Upper lobe of left lung (tissue), 6 donors: ENCODE measurements around the gene GSG1. TPM values are rescaled to one million over a fixed set of nuclear protein-coding genes. Genes with fewer than 3 reads are reported as not detected.

ENCODE experiments used
- ATAC-seq, 2 donors: fragments of 200-7000 bp; cut with Tn5 transposase; one replicate each; pipeline ENCODE4 v1.9.1; 2022; ENCODE audit warnings: mild to moderate bottlenecking in 2 of 2, moderate library complexity in 2 of 2; ENCODE audit not compliant: low FRiP score in 2 of 2
- DNase-seq, 2 donors: peaks; one replicate each; pipeline ENCODE4 v3.0.0-alpha.2; 2019 to 2020
- H3K27ac ChIP-seq, 4 donors: fragments of 200-600 bp; sonication (generic); one replicate each; pipeline ENCODE4 v1.5.1; 2016 to 2019
- H3K27me3 ChIP-seq, 4 donors: fragments of 200-600 bp; sonication (generic); one replicate each; pipeline ENCODE4 v1.5.1; 2017 to 2019
- H3K36me3 ChIP-seq, 4 donors: fragments of 200-600 bp; sonication (generic); one replicate each; pipeline ENCODE4 v1.5.1; 2016 to 2019
- H3K4me1 ChIP-seq, 4 donors: fragments of 200-600 bp; sonication (generic); one replicate each; pipeline ENCODE4 v1.5.1; 2018 to 2019
- H3K4me3 ChIP-seq, 4 donors: fragments of 200-600 bp; sonication (generic); one replicate each; pipeline ENCODE4 v1.5.1; 2017 to 2019; ENCODE audit warnings: mild to moderate bottlenecking in 2 of 4, moderate library complexity in 1 of 4
- H3K9me3 ChIP-seq, 4 donors: fragments of 200-600 bp; sonication (generic); one replicate each; pipeline ENCODE4 v1.5.1; 2018 to 2019
- CTCF ChIP-seq, 6 experiments: fragments of 450-650 bp in 4 of 6; fragments of 200-600 bp in 2 of 6; sonication (generic) in 2 of 6; IDR thresholded peaks; one replicate each; pipeline ENCODE4 v1.5.1; 2016 to 2019; ENCODE audit warnings: antibody characterized with exemption in 6 of 6
- EP300 ChIP-seq, 4 donors: sonication (generic); formaldehyde crosslinking; IDR thresholded peaks; one replicate each; pipeline ENCODE4 v1.5.1; 2017; ENCODE audit warnings: antibody characterized with exemption in 4 of 4, control low read depth in 2 of 4
- POLR2A ChIP-seq, 4 donors: fragments of 450-650 bp; IDR thresholded peaks; one replicate each; pipeline ENCODE4 v1.5.1; 2016 to 2017; ENCODE audit warnings: antibody characterized with exemption in 4 of 4, mild to moderate bottlenecking in 2 of 4
- POLR2AphosphoS5 ChIP-seq, 2 donors: sonication (generic); formaldehyde crosslinking; IDR thresholded peaks; one replicate each; pipeline ENCODE4 v1.5.1; 2017; ENCODE audit warnings: antibody characterized with exemption in 2 of 2
- WGBS, 2 donors: methylation state at CpG; one replicate each; pipeline ENCODE4 v1.1.5; 2017 to 2018; 5-methylcytosine and 5-hydroxymethylcytosine counted together
- total RNA-seq, 6 donors: library from RNA; depleted of rRNA in 4 of 6; stranded (reverse); fragments of >200 nt in 4 of 6; gene quantifications; one replicate each; pipeline versions ENCODE4 v1.1.0 to v1.2.1, GENCODE V29; 2016 to 2021
- donor health status: DM: no; HTN: no; CAD: no; lungs with moderate emphysema.
- donor health status: DM: no; HTN: yes; CAD: no; lungs with severe emphysema.

GSG1 gene
- total RNA-seq, 6 donors from 2014 or later = not detected

GRCh38 chr12:13148485-13148847 lies 45.0 kb upstream of the GSG1 start:
- DNase-seq (no peak), ATAC-seq (peak in 1 of 2 donors; percentile 6)
- Histone ChIP-seq H3K27me3 (no peaks in the 10 kb centered on the region), H3K36me3 (no peaks in the 10 kb centered on the region), H3K4me3 (no peak overlapping the region), H3K27ac (peak overlapping the region; percentile 20 to 43 (median 35)), H3K9me3 (no peaks in the 10 kb centered on the region), H3K4me1 (peaks cover 19 to 48% (median 33%) of the 10 kb centered on the region in 4 donors)
- TF ChIP-seq CTCF (IDR thresholded peaks at IDR 0.05) (no peak), POLR2A (IDR thresholded peaks at IDR 0.05) (no peak), POLR2AphosphoS5 (IDR thresholded peaks at IDR 0.05) (no peak), EP300 (IDR thresholded peaks at IDR 0.05) (no peak)
- 68 to 70% methylated on average over 3 of the region's 3 CpGs for WGBS, 2 donors

- ATAC-seq = peak; percentile 24 to 78
- Histone ChIP-seq H3K4me3 (no peak overlapping the region), H3K36me3 (no peaks in the 10 kb centered on the region), H3K4me1 (peaks cover 19 to 45% (median 33%) of the 10 kb centered on the region in 4 donors), H3K27ac (peak overlapping the region; percentile 20 to 43 (median 35)), H3K9me3 (no peaks in the 10 kb centered on the region), H3K27me3 (no peaks in the 10 kb centered on the region)
- WGBS, 2 donors = 40 to 47% methylated on average over 12 of the region's 12 CpGs
- peak in 1 of 2 donors; percentile 73 for DNase-seq
- peak in 1 of 4 donors; percentile 55 for TF ChIP-seq EP300 (IDR thresholded peaks at IDR 0.05)
- TF ChIP-seq POLR2A (IDR thresholded peaks at IDR 0.05) = no peak
These were observed 44.4 kb upstream of the GSG1 start for GRCh38 chr12:13147688-13148484.

- peaks cover 19 to 45% (median 33%) of the 10 kb centered on the region in 4 donors for H3K4me1 ChIP-seq
- peak overlapping the region; percentile 36 to 72 (median 62) for H3K27ac ChIP-seq
- H3K4me3 ChIP-seq = no peak overlapping the region
- no peaks in the 10 kb centered on the region for H3K36me3 ChIP-seq
- H3K27me3 ChIP-seq = no peaks in the 10 kb centered on the region
- TF ChIP-seq POLR2AphosphoS5 (IDR thresholded peaks at IDR 0.05) (peak; percentile 67 to 77), POLR2A (IDR thresholded peaks at IDR 0.05) (no peak), EP300 (IDR thresholded peaks at IDR 0.05) (peak in 1 of 4 donors; percentile 83)
- H3K9me3 ChIP-seq = no peaks in the 10 kb centered on the region
- peak; percentile 55 to 65 for ATAC-seq
- WGBS, 2 donors = 53 to 61% methylated on average over 3 of the region's 3 CpGs
- DNase-seq = peak in 1 of 2 donors; percentile 69
These were observed 43.0 kb upstream of the GSG1 start for GRCh38 chr12:13146336-13146938.

- Histone ChIP-seq H3K36me3 (no peaks in the 10 kb centered on the region), H3K4me3 (no peak overlapping the region), H3K27ac (peak overlapping the region in 1 of 4 donors; percentile 7), H3K27me3 (no peaks in the 10 kb centered on the region), H3K9me3 (no peaks in the 10 kb centered on the region), H3K4me1 (peaks cover 19 to 45% (median 33%) of the 10 kb centered on the region in 4 donors)
- no peak for ATAC-seq
- DNase-seq = no peak
- TF ChIP-seq POLR2AphosphoS5 (IDR thresholded peaks at IDR 0.05) = no peak
- no peak for TF ChIP-seq CTCF (IDR thresholded peaks at IDR 0.05)
- no peak for TF ChIP-seq EP300 (IDR thresholded peaks at IDR 0.05)
- WGBS, 2 donors = 50 to 66% methylated on average over 2 of the region's 2 CpGs
These were observed 40.9 kb upstream of the GSG1 start for GRCh38 chr12:13144266-13144828.

GRCh38 chr12:13142747-13143146 lies 39.3 kb upstream of the GSG1 start:
- H3K9me3 ChIP-seq = no peaks in the 10 kb centered on the region
- ATAC-seq = peak in 1 of 2 donors; percentile 82

More at GRCh38 chr12:13142747-13143146, 39.3 kb upstream of the GSG1 start:
- H3K36me3 ChIP-seq = no peaks in the 10 kb centered on the region
- H3K27ac ChIP-seq = peak overlapping the region in 1 of 4 donors; percentile 4
- TF ChIP-seq POLR2A (IDR thresholded peaks at IDR 0.05) (no peak), POLR2AphosphoS5 (IDR thresholded peaks at IDR 0.05) (no peak), EP300 (IDR thresholded peaks at IDR 0.05) (no peak), CTCF (IDR thresholded peaks at IDR 0.05) (no peak)
- H3K4me3 ChIP-seq = no peak overlapping the region
- peaks cover 19 to 38% (median 27%) of the 10 kb centered on the region in 4 donors for H3K4me1 ChIP-seq
- no peaks in the 10 kb centered on the region for H3K27me3 ChIP-seq
- DNase-seq = peak in 1 of 2 donors; percentile 35
- WGBS, 2 donors = 74 to 84% methylated on average over 8 of the region's 8 CpGs
